GM21619 (cell line): Measurements from ENCODE around the gene NFIA.
A peak's percentile ranks its signal among the peaks of the same experiment; 100 is the strongest.

Source experiments
- ATAC-seq: cut with Tn5 transposase; IDR thresholded peaks from one replicate; pipeline ENCODE4 v1.9.1; 2021; ENCODE audit not compliant: unreplicated experiment

The NFIA gene

GRCh38 chr1:61322008-61322744 lies 239.8 kb downstream of the NFIA start:
- ATAC-seq: no peak

GRCh38 chr1:61322769-61323168 lies 240.4 kb downstream of the NFIA start:
- ATAC-seq: no peak

- no peak for ATAC-seq
These were observed 241.4 kb downstream of the NFIA start for GRCh38 chr1:61323681-61324328.

GRCh38 chr1:61326713-61327112 lies 244.4 kb downstream of the NFIA start:
- no peak for ATAC-seq

- ATAC-seq: no peak
These were observed 245.1 kb downstream of the NFIA start for GRCh38 chr1:61327436-61327835.

GRCh38 chr1:61329556-61329955 lies 247.2 kb downstream of the NFIA start:
- no peak for ATAC-seq

GRCh38 chr1:61330018-61330417 lies 247.7 kb downstream of the NFIA start:
- ATAC-seq: no peak

- ATAC-seq: no peak
These were observed 248.2 kb downstream of the NFIA start for GRCh38 chr1:61330571-61330970.

- peak; percentile 99 for ATAC-seq
These were observed 249.9 kb downstream of the NFIA start for GRCh38 chr1:61332196-61332753.

GRCh38 chr1:61332796-61333195 lies 250.4 kb downstream of the NFIA start:
- no peak for ATAC-seq

- ATAC-seq: no peak
These were observed 252.6 kb downstream of the NFIA start for GRCh38 chr1:61334718-61335589.

- no peak for ATAC-seq
These were observed 254.7 kb downstream of the NFIA start for GRCh38 chr1:61337037-61337436.

GRCh38 chr1:61337441-61337951 lies 255.1 kb downstream of the NFIA start:
- no peak for ATAC-seq

GRCh38 chr1:61337981-61338848 lies 255.9 kb downstream of the NFIA start:
- no peak for ATAC-seq

GRCh38 chr1:61338899-61339298 lies 256.5 kb downstream of the NFIA start:
- no peak for ATAC-seq

GRCh38 chr1:61341426-61341825 lies 259.1 kb downstream of the NFIA start:
- no peak for ATAC-seq

GRCh38 chr1:61343734-61344420 lies 261.5 kb downstream of the NFIA start:
- ATAC-seq: no peak

- ATAC-seq: no peak
These were observed 262.3 kb downstream of the NFIA start for GRCh38 chr1:61344696-61345095.

- ATAC-seq: no peak
These were observed 265.8 kb downstream of the NFIA start for GRCh38 chr1:61348025-61348665.
